Loucy (cell line): Measurements from ENCODE around the gene ROBO1.

Source experiments
- EZH2phosphoT487 ChIP-seq: fragments of 200-600 bp; IDR thresholded peaks from 2 replicates; pipeline ENCODE4 v1.6.1; 2018; ENCODE audit warnings: antibody characterized with exemption, mild to moderate bottlenecking, moderate library complexity, borderline replicate concordance
- TF ChIP-seq, protein P1 (sequence below): fragments of 200-600 bp; sonication (generic); conservative IDR thresholded peaks from 2 replicates; pipeline ENCODE4 v1.5.1; 2014; ENCODE audit warnings: mild to moderate bottlenecking, antibody characterized with exemption, low read length

- TF ChIP-seq, protein P1, sequence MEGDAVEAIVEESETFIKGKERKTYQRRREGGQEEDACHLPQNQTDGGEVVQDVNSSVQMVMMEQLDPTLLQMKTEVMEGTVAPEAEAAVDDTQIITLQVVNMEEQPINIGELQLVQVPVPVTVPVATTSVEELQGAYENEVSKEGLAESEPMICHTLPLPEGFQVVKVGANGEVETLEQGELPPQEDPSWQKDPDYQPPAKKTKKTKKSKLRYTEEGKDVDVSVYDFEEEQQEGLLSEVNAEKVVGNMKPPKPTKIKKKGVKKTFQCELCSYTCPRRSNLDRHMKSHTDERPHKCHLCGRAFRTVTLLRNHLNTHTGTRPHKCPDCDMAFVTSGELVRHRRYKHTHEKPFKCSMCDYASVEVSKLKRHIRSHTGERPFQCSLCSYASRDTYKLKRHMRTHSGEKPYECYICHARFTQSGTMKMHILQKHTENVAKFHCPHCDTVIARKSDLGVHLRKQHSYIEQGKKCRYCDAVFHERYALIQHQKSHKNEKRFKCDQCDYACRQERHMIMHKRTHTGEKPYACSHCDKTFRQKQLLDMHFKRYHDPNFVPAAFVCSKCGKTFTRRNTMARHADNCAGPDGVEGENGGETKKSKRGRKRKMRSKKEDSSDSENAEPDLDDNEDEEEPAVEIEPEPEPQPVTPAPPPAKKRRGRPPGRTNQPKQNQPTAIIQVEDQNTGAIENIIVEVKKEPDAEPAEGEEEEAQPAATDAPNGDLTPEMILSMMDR = no peak
- no peak for TF ChIP-seq EZH2phosphoT487
Observed at GRCh38 chr3:79808515-79808914, 40.7 kb upstream of the ROBO1 start.
